Measurements from ENCODE around the gene MTG2.
"Not testable (repeated sequence)": the region's sequence is repeated elsewhere in the genome, so short reads cannot be mapped to it uniquely, and the experiment has no call there.

GRCh38 chr20:62148383-62148782 is 34.4 kb upstream of the MTG2 start:
- not testable (repeated sequence) for TF ChIP-seq CTCF (IDR thresholded peaks at IDR 0.05); NR3C1 (CRISPR knock-in tag; conservative IDR thresholded peaks at IDR 0.05; ENCODE audit: low read depth); FOXP4 (CRISPR knock-in tag; IDR thresholded peaks at IDR 0.05); MAX (CRISPR knock-in tag; IDR thresholded peaks at IDR 0.05); ESRRA (CRISPR knock-in tag; IDR thresholded peaks at IDR 0.05; ENCODE audit: borderline replicate concordance); NR2C2 (CRISPR knock-in tag; IDR thresholded peaks at IDR 0.05); ZNF281 (CRISPR knock-in tag; IDR thresholded peaks at IDR 0.05)

Measured in WTC11 (cell line).